GM19372 (cell line): ENCODE data around the gene KCNQ1OT1.

ENCODE experiments used
- ATAC-seq: cut with Tn5 transposase; IDR thresholded peaks from one replicate; pipeline ENCODE4 v1.9.1; 2021; ENCODE audit warnings: mild to moderate bottlenecking, low read depth, moderate library complexity; ENCODE audit not compliant: unreplicated experiment

Gene KCNQ1OT1

DNA sequence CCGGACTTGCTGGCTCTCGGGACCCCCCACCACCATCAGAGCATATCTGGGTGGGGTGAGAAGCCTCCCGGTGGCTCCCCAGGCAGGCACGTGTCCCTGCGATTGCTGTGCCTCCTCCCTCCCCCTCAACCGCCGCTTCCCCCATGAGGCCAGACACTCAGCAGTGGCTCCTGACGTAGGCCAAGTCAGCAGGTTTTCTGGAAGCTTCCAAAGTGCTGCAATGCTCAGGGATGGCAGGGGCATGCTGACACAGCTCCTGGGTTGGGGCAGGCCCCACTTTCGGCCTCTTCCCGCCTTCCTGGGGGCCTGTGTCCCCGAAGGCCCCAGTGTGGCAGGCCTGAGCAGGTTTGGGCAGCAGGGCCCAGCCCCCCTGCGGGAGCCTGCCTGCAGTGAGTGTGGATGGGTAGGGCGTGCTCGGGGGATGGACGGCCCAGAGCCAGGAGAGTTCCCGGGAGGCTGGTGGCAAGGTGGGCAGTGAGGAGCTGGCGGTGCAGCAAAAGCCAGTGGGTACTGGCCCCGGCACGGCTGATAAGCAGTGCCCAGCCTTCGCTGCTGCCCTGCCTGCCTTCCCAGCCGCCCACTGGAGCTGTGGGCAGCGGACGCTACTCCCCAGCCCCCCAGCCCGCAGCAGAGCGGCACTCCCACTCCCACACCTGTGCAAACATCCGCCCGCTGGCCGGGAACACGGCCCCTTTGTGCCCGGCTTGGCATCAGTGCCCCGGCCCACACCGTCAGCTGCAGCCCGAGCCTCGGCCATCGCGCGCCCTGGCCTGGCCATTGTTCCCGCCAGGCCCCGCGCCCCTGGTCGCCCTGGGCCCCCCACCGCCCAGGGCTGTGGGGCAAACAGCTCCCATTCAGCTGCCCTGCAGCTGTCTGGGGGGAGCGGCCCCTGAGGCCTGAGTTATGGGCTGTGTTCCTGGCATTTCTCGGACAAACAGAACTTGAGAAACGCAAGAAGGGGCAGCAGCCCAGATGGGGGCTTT, 125.0 kb downstream of the KCNQ1OT1 start:
- ATAC-seq = no peak

DNA sequence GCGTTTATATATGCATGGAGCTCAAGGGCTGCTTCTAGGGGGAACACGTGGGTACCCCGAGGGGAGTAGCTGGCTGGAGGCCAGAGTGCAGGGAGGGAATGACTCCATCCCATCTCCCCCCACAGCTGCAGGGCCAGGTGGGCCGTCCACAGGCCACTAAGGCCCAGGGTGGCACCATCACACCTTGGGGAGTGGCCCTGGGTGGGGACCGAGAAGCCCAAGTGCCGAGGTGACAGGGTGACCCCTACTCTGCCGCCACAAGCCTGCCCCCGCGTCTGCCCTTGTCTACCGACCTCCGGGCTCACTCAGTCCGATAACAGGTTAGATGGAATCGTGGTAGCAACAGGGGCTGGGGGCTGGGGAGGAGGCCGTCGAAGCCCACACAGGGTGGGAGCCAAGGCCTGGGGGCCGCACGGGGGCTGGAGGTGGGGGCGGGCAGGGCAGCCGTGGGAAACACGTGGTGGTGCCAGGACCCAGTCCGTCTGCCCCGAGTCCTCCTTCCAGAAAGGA, 125.7 kb downstream of the KCNQ1OT1 start:
- no peak for ATAC-seq

DNA sequence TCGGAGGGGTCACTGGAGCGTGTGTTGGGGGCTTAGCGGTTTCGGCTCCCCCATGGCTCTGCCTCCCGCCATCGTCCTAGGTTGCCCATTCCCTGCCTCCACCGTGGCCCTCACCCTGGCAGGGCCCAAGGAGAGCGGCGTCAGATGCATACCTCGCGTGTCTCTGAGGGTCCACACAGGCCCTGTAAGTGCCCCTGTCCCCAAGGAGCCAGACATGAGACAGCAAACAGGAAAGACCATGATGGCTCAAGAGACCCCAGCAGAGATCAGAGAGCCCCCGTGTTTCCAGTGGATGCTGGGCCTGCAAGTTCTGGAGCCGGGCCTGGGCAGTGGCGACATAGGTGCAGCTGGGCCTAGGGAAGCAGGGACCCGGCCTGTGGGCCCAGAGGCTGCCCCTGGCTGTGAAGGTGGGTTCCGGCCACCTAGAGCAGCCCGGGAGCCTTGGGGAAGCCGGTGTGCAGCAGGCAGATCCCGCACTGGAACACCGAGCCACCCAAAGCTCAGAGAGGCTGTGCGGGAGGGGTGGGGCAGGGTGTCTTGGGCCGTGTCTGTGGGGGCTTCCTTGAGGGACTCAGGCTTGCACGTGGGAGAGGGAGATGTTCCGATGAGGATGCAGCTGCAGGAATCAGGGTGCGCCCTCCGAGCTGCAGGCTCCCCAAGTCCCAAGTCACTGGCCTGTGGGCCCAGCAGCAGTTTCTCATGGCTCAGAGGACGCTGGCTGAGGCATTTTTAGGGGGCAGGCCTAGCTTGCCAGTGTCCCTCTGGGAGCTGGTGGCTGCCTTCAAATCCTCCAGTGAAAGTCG, 126.4 kb downstream of the KCNQ1OT1 start:
- ATAC-seq = no peak

DNA sequence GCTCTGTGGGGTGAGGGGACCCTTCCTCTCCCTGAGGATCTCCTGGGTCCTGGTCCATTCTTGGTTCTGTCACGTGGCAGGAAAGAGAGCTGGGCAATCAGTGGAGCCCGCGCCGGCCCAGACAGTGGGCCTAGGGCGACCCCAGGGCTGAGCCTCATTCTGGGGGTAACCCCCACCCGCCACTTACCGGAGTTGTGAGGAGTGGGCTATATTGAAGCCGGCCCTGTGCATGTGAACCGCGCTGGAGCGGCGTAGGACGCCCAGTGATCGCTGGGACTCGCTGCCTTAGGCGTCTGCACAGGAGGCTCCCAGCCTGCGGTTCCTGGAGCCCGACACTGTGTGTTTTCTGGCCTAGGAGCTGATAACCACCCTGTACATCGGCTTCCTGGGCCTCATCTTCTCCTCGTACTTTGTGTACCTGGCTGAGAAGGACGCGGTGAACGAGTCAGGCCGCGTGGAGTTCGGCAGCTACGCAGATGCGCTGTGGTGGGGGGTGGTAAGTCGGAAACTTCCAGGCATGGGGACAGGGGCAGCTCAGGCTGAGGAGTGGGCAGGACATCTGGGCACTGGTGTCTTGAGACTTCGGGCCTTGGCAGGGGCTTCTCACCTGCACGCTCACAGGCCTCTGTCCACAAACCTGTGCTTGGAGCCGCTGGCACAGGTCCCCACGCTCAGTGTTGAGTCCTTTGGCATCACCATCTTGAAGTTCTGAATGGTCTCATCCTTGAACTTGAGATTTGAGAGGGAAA, 127.1 kb downstream of the KCNQ1OT1 start:
- ATAC-seq = no peak

DNA sequence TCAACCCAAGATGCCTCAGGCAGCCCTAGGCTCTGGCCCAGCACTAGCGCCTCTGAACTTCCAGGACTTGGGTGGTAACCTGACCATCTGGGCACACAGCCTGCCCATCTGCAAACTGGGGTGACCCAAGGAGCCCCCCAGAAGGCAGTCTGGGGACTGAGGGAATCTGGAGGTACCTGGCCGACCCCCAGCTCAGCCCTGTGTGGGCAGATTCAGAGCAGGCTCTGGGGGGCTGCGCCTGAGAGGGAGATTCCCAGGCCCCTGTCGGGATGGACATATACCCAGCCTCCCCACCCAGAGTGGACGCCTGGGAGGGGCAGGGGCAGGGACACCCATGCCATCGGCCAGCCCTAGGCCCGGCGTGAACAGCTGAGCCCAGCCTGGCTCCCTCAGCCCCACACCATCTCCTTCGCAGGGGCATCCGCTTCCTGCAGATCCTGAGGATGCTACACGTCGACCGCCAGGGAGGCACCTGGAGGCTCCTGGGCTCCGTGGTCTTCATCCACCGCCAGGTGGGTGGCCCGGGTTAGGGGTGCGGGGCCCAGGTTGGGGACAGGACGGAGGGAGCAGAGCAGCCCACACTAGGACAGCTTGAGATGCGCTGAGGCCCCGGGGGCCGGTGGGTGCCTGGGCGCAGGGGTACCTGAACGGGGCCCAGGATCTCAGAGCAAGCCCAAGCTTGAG, 128.1 kb downstream of the KCNQ1OT1 start:
- ATAC-seq = no peak

DNA sequence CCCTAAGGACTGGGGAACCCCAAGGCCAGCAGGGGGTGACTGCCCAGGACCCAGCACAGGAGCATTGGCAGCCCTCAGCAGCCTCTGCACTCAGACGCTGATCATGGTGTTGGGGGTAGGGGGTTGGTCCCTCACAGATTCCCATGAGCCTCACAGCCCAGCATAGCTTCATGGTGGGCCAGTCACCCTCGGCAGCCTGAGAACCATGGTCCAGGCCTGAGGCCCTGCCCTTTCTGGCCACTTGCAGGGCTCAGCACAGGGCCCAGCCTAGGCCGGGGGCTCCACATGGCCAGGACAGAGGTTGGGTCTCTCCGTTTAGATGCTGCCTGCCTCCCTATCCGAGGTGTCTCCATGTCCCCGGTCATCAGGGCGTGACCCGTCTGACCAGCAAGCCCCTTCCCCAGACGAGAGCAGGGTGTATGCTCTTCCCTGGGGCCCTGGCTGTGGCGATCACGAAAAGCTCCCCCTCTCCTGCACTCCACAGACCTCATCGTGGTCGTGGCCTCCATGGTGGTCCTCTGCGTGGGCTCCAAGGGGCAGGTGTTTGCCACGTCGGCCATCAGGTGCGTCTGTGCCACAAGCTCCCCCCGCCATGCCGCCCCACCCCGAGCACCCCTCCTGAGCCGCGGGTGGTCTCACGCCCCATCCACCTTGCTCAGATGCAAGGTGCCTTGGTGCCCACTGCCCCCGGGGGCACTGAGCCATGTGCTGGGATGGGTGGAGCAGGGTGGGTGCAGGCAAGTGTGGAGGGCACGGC, 128.8 kb downstream of the KCNQ1OT1 start:
- ATAC-seq = no peak

DNA sequence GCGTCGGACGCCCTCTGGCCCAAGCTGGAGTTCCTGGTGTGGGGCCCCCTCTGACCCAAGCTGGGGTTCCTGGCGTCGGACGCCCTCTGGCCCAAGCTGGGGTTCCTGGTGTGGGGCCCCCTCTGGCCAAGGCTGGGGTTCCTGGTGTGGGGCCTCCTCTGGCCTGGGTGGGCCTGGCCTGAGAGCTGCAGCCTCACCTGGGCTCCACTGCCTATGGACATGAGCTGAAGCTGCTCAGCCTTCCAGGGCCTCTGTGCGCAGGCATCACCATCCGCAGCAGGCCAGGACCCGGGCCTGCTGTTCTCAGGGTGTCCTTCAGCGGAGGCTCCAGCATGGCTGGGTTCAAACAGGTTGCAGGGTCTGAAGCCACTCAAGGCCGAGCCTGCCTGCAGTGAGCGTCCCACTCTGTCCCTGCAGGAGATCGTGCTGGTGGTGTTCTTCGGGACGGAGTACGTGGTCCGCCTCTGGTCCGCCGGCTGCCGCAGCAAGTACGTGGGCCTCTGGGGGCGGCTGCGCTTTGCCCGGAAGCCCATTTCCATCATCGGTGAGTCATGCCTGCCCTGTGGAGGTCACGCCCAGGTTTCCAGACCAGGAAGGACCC, 129.5 kb downstream of the KCNQ1OT1 start:
- no peak for ATAC-seq

DNA sequence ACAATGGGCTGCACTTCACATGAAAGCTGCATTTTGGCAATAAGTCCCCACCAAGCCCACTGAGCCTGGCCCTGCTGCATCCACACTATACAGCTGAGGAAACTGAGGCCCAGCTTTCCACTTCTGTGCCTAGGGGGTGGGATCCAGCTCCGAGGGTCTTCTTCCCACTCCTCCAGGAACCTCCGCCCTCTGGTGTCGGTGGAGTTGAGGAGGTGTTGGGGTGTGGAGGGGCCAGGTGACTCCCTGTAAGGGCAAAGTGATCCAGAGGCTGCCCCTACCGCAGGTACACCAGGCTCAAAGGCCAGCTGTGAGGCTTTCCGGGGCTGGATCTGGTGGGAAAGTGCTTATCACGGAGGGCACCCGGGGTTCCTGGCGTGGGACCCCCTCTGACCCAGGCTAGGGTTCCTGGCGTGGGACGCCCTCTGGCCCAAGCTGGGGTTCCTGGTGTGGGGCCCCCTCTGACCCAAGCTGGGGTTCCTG, 130.0 kb downstream of the KCNQ1OT1 start:
- ATAC-seq = no peak

DNA sequence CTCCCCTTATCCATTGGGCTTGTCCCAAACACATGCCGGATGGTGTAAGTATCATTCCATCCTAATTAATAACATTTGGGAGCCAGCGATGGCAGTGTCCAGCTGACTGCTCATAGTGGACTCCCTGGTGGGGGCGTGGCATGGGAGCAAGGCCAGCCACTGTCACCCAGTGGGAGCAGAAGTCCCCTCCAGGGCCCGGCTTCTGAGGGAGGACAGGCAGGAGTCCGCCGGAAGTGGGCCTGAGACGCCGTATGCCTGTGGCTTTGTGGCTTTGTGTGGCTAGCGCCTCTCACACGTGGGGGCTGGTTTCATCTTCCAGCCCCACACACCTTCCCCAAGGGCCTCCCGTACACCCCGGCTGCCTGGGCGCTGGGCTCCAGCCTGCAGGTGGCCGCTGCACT, 130.5 kb downstream of the KCNQ1OT1 start:
- no peak for ATAC-seq

DNA sequence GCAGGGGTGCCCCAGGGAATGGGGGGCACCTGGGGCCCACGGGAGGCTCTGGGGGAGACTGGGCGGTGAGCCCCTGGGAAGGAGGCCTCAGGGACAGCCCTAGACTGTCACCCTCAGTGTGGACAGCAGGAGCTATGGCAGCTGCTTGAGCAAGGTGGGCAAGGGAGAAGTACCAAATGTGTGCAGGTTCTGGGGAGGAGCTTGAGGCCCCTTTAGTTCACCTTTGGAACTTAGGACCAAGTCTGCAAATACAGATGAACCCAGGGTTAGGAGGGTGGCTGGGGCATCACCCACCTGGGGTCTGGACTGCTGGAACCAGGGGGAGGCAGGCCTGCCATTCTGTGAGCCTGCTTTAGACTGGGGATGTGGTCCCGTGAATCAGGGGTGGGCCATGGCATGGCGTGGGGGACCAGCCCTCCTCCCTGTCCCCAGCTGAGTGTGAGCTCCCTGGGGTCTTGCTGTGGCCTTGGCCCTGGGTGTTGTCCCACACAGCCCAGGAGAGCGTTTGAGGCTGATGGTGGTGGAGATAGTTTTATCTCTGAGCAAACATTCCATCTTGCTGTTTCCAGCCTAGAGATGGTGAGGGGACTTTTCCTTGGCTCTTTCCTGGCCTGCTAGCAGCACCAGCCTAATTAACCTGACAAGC, 132.6 kb downstream of the KCNQ1OT1 start:
- no peak for ATAC-seq

DNA sequence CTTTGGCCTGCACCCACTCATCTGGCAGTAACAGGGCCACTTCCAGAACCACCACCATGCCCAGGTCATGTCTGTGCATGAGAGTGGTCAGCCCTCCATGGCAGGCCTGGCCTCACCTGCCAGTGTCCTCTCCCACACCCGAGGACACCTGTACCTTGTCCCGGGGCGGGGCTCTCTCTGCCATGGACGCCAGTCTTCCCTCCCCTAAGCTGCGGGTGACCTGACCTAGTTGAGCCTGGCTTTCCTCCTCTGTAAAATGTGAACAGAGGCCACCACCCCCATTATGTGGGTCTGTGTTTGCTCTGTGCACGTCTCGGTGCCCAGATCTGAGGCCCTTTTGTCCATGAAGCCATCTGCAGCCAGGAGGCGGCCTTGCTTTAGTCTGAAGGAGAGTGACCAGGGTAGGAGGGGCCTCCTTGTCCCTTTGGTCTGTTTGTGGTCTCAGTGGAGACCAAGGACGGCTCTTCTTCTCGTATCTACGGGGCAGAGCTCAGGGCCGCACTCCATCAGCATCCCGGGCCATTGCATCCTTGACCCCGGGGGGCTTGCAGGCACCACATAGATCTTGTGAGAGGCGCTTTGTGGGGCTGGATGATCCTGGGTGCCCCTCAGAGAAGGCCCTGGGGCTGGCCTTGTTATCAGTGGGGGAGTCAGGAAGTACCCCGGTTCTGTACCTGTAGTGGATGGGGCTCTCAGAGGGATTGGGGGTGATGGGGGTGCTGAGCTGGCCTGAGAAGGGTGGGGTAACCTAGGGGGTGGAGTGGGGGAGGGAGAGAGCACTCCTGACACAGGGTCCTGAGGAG, 133.4 kb downstream of the KCNQ1OT1 start:
- no peak for ATAC-seq

DNA sequence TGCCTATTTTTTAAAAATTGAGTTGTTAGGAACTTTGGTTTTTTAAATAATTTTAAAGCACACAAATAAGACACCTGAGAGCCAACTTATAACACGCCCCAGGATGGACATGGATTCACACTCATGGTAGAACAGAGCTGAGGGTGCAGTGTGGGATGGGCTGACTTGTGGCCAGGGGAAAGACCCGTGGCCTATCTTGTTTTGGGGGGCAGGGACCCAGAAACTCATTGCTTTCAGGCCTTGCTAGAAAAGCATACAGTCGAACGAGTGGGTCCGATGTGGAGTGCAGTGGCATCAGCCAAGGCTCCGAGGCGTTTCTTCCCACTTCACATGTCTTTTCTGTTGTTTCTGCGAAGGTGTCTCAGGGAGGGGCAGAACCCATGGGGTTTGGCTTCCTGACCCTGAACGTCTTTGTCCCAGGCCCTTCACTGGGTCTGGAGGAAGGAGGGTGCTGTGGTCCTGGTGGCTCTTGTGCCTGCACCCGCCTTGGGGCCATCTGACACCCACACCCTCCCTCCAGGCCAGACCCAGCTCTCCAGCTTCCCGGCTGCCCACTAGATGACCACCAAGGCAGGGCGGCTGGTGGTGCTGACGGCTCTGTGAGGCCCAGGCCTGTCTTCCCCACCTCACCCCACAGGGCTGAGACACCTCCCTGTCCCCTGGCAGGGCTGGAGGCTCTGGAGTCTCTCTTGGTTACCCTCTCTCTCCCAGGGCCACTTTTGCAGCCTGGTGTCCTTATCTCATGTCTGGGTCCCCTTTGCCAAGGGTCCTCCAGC, 134.2 kb downstream of the KCNQ1OT1 start:
- no peak for ATAC-seq

DNA sequence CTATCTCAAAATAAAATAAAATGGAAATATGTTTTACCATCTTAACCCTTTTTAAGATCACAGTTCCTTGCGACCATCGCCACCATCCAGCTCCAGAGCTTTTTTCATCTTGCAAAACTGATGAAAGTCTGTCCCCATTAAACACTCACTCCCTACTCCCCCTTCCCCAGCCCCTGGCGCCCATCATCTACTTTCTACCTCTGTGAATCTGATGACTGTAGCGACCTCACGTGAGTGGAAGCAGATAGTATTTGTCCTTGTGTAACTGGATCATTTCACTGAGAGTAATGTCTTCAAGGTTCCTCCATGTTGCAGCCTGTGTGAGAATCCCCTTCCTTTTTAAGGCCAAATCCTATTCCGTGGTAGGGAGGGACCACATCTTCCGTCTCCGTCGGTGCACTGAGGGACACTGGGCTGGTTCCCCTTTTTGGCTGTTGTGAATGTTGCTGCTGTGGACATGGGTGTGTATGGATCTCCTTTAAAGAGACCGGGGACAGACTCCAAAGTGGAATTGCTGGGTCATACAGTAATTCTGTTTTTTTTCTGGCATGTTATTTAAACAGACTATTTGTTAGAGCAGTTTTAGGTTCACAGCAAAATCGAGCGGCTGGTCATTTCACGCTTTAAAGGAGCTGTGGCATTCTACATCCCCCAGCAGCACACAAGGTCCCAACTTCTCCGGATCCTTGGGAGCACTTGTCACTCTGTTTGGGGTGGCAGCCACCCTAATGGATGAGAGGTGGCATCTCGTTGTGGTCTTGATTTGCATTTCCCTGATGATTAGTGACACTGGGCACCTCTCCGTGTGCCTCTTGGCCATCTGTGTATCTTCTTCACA, 135.0 kb downstream of the KCNQ1OT1 start:
- no peak for ATAC-seq

DNA sequence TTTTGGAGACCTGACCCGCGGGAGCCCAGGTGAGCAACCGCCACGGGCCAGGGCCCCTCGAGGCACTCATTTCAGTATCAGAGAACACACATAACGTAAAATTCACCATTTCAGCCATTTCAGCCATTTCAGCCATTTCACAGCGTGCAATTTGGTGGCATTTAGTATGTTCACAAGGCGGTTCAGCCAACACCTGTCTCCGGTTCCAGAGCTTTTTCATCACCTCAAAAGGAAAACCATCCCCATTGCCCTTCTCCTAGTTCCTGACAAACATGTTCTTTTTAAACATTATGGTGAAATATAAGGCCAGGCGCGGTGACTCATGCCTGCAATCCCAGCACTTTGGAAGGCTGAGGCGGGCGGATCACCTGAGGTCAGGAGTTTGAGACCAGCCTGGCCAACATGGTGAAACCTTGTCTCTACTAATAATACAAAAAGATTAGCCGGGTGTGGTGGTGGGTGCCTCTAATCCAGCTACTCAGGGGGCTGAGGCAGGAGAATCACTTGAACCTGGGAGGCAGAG, 135.7 kb downstream of the KCNQ1OT1 start:
- no peak for ATAC-seq

DNA sequence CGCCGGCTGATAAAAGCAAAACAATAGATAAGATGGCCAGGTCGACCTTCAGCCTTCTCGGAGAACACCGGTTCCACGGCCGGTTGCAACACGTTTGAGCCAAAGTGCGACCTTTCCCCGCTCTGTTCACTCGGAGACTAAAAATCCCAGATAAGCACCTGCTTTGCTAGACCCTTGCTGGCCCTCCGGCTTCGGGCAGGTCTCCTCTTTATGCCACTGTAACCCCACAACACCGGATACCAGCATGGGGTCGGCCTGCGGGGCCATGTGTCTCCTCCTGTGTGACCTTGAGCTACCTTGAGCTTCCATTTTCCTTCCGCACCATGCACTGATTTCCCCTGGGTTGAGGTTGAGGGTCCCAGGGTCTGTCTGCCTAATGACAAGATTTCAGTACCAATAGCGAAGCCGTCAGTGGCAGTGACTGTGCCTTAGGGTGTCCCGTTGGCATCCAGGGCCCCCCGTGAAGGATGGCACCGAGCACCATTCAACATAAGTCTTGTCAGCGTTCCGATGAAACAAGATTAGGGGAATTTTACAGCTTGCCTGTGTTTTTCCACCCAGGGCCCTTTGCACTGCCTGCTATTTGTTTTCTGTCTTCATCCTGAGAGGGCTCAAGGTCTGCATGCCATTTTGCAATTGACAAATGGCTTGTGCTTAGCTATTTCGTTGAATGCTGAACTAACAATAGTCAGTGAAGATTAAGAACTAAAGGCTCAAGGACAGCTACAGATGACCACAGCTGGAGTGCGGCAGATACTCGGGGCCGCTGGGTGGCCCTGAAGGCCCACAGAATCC, 136.4 kb downstream of the KCNQ1OT1 start:
- no peak for ATAC-seq
